ENCODE data around the gene ZNF195. TPM values are rescaled to one million over a fixed set of nuclear protein-coding genes. Genes with fewer than 3 reads are reported as not detected.
A peak's percentile ranks its signal among the peaks of the same experiment; 100 is the strongest.
"Not testable (repeated sequence)": the region's sequence is repeated elsewhere in the genome, so short reads cannot be mapped to it uniquely, and the experiment has no call there.

Gene ZNF195
- polyA plus RNA-seq, 1 donor: 16.8 TPM

DNA sequence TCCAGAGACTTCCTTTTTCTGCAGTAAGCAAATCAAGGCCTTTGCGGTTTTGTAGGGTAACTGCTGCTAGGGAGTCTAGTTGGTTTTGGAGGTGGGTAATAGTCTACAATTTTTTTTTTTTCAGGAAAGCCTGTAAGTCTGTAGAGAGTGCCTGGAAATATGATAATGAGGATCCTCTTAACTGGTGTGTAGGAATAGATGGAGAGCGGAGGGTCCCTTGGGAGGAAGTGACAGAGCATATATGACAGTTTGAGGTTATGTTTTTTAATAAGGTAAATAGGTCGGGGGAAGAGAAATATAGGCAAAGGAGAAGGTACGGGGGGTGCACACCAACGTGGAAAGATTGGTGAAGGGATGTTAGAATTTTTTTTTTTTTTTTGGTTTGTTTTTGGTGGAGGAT, 25.9 kb downstream of the ZNF195 start:
- no peak for DNase-seq (ENCODE audit: low read depth)

GRCh38 chr11:3347127-3347526, 31.8 kb downstream of the ZNF195 start:
- DNase-seq (ENCODE audit: low read depth): no peak

- DNase-seq (ENCODE audit: low read depth): no peak
Observed at GRCh38 chr11:3346587-3346986, 32.4 kb downstream of the ZNF195 start.

DNA sequence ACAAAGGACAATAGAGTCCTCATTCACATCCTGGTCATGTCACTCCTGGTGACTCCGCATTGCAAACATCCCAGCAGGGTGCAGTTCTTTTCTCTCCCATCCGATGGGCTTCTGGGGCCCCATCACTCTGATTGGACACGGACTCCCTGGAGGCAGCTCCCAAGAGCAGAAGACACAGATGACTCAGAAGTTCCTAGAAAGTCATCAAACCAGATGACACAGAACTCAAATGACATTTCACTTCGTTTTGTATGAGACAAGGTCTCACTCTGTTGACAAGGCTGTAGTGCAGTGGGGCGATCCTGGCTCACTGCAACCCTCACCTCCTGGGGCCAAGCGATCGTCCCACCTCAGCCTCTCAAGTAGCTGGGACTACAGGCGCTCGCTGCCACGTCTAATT, 33.2 kb downstream of the ZNF195 start:
- no peak for DNase-seq (ENCODE audit: low read depth)

GRCh38 chr11:3344327-3345174, 34.4 kb downstream of the ZNF195 start:
- DNase-seq (ENCODE audit: low read depth): no peak

GRCh38 chr11:3342709-3343108, 36.2 kb downstream of the ZNF195 start:
- no peak for DNase-seq (ENCODE audit: low read depth)

- peak; percentile 1 for DNase-seq (ENCODE audit: low read depth)
Observed at GRCh38 chr11:3341298-3341697, 37.6 kb downstream of the ZNF195 start.

- DNase-seq (ENCODE audit: low read depth): no peak
Observed at GRCh38 chr11:3340025-3340424, 38.9 kb downstream of the ZNF195 start.

DNA sequence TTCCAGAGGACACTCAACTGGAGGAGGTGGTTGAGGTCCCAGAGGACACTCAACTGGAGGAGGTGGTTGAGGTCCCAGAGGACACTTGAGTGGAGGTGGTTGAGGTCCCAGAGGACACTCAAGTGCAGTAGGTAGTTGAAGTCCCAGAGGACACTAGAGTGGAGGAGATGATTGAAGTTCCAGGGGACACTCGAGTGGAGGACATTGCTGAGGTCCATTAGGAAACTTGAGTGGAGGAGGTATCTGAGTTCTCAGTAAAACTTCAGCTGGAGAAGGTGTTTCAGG, 39.7 kb downstream of the ZNF195 start:
- no peak for DNase-seq (ENCODE audit: low read depth)

DNA sequence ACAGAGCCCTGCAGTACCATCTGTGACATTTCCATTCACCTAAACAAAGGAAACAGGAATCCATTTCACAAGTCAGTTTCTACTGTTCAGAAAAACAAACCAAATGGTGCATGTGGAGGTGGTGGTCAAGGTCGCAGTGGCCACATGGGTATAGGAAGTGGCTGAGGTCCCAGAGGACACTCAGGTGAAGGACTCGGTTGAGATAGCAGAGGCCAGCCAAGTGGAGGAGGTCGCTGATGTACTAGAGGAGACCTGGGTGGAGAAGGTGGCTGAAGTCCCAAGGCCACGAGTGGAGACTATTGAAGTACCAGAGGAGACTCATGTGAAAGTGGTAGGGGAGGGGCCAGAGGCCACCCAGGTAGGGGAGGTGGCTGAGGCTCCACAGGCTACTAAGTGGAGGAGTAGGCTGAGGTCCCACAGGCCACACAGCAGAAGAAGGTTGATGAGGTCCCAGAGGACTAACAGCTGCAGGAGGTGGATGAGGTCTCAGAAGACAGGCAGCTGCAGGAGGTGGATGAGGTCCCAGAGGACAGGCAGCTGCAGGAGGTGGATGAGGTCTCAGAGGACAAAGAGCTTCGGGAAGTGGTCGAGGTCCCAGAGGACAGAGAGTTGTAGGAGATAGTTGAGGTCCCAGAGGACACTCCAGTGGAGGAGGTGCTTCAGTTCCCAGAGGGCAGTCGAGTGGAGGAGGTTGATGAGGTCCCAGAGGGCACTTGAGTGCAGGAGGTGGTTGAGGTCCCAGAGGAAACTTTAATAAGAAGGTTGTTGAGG, 40.2 kb downstream of the ZNF195 start:
- DNase-seq (ENCODE audit: low read depth): no peak

GRCh38 chr11:3336420-3336819, 42.5 kb downstream of the ZNF195 start:
- DNase-seq (ENCODE audit: low read depth): not testable (repeated sequence)

DNA sequence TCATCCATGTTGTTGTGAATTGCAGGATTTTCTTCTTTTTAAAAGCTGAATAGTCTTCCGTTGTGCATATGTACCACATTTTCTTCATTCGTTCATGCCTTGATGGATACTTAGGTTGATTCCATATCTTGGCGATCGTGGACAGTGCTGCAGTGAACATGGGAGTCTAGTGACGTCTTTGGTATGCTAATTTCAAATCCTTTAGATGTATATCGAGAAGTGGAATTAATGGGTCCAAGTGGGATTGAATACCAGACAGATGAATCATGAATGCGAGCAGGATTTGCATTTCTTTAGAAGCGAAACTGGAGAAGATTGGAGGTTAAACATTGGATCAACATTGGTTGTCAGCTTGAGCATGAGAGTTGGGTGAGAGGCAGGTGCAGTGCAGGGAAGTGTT, 45.8 kb downstream of the ZNF195 start:
- not testable (repeated sequence) for DNase-seq (ENCODE audit: low read depth)

GRCh38 chr11:3331078-3331477, 47.9 kb downstream of the ZNF195 start:
- DNase-seq (ENCODE audit: low read depth): not testable (repeated sequence)

DNA sequence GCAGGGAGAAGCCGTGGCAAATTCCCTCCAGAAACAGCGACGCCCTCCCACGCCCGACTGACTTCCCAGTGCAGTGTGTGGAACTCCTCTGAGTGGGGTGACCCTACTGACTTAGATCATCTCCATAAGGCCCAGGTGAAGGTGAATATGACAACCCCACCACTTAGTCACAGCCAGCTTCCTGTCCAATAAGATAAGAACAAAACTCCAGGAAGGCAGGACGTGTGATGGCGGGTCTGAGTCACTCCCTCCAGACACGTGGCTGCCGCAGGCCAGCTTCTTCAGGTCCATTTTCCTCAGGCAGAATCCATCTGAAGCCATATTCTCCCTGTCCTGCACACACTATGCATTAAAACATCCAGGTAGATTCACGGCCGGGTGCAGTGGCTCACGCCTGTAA, 48.9 kb downstream of the ZNF195 start:
- DNase-seq (ENCODE audit: low read depth): not testable (repeated sequence)

- not testable (repeated sequence) for DNase-seq (ENCODE audit: low read depth)
Observed at GRCh38 chr11:3328503-3328902, 50.4 kb downstream of the ZNF195 start.

- DNase-seq (ENCODE audit: low read depth): not testable (repeated sequence)
Observed at GRCh38 chr11:3326450-3326849, 52.5 kb downstream of the ZNF195 start.

DNA sequence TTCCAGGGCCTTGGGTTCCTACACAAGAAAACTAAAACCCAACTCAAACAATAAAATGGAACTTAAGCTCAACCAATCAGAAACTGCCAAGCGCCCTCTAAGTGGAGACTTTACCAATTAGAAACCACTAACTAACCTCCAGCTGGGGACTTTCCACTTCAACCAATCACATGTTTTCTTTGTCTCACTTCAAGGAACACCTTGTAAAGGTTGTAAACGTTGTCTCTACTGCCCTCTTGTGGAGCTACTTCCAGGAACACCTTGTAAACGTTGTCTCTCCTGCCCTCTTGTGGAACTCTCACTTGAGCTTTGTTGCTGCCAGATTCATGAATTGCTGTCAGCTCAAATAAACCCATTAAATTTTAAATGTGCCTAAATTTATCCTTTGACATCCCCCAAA, 54.2 kb downstream of the ZNF195 start:
- not testable (repeated sequence) for DNase-seq (ENCODE audit: low read depth)

Other genes starting within 250 kb of the ZNF195 start
- gene OSBPL5, start 213.8 kb downstream of the ZNF195 start, polyA plus RNA-seq (ENCODE audit: insufficient read length): 12.1 TPM
- not detected for gene MRGPRG, start 160.3 kb downstream of the ZNF195 start, polyA plus RNA-seq (ENCODE audit: insufficient read length)
- gene MRGPRE, start 146.7 kb downstream of the ZNF195 start, polyA plus RNA-seq (ENCODE audit: insufficient read length): not detected